HCT116 (cell line): ENCODE measurements around the gene MTUS2.

Experiments used
- POLR2A ChIP-seq: IDR thresholded peaks from 2 replicates; pipeline ENCODE4 v1.7.0; 2011; ENCODE audit warnings: borderline replicate concordance; ENCODE audit not compliant: insufficient read depth, insufficient read length; ENCODE audit errors: extremely low read depth
- TF ChIP-seq, protein P1 (sequence below), 3 experiments: fragments of 200-600 bp in 1 of 3; sonication (generic) in 1 of 3; IDR thresholded peaks in 2 of 3; conservative IDR thresholded peaks in 1 of 3; 2 replicates each; pipeline ENCODE4 v1.5.1; 2012 to 2017; ENCODE audit warnings: low read depth in 2 of 3, low read length in 2 of 3, antibody characterized with exemption in 1 of 3, borderline replicate concordance in 1 of 3, control low read depth in 1 of 3, mild to moderate bottlenecking in 1 of 3, mixed read lengths in 1 of 3, mixed run types in 1 of 3, moderate library complexity in 1 of 3; ENCODE audit not compliant: insufficient read depth in 1 of 3

DNA sequence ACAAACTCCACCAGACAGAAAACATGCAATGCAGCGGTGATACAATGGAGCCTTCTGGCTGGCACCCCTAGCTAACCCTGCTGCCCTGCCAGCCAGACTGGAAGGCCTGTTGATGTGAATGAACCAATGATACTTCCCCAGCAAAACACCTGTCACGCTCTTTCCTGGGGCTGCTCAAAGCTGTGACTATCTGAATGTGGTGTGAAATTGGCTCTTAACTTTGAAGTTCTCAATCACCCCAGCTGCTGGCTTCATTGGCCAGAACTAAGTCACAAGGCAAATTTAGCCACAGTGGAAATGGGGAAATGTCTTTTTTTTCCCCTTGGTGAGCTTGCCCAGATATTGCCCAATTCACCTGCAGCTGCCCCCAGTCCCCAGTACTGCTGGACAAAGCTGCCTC is 628.0 kb downstream of the MTUS2 start:
- TF ChIP-seq, protein P1, sequence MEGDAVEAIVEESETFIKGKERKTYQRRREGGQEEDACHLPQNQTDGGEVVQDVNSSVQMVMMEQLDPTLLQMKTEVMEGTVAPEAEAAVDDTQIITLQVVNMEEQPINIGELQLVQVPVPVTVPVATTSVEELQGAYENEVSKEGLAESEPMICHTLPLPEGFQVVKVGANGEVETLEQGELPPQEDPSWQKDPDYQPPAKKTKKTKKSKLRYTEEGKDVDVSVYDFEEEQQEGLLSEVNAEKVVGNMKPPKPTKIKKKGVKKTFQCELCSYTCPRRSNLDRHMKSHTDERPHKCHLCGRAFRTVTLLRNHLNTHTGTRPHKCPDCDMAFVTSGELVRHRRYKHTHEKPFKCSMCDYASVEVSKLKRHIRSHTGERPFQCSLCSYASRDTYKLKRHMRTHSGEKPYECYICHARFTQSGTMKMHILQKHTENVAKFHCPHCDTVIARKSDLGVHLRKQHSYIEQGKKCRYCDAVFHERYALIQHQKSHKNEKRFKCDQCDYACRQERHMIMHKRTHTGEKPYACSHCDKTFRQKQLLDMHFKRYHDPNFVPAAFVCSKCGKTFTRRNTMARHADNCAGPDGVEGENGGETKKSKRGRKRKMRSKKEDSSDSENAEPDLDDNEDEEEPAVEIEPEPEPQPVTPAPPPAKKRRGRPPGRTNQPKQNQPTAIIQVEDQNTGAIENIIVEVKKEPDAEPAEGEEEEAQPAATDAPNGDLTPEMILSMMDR (IDR thresholded peaks at IDR 0.05 in 2 of 3, conservative IDR thresholded peaks at IDR 0.05 in 1 of 3; ENCODE audit: borderline replicate concordance in 1 of 3, insufficient read depth in 1 of 3, low read depth in 2 of 3, low read length in 2 of 3): no peak
- TF ChIP-seq POLR2A: no peak
